GM21529 (cell line): ENCODE measurements around the gene CELSR1.
"Not testable (repeated sequence)": the region's sequence is repeated elsewhere in the genome, so short reads cannot be mapped to it uniquely, and the experiment has no call there.

ENCODE experiments used
- ATAC-seq: cut with Tn5 transposase; IDR thresholded peaks from one replicate; pipeline ENCODE4 v1.9.1; 2021; ENCODE audit not compliant: unreplicated experiment

Gene CELSR1

DNA sequence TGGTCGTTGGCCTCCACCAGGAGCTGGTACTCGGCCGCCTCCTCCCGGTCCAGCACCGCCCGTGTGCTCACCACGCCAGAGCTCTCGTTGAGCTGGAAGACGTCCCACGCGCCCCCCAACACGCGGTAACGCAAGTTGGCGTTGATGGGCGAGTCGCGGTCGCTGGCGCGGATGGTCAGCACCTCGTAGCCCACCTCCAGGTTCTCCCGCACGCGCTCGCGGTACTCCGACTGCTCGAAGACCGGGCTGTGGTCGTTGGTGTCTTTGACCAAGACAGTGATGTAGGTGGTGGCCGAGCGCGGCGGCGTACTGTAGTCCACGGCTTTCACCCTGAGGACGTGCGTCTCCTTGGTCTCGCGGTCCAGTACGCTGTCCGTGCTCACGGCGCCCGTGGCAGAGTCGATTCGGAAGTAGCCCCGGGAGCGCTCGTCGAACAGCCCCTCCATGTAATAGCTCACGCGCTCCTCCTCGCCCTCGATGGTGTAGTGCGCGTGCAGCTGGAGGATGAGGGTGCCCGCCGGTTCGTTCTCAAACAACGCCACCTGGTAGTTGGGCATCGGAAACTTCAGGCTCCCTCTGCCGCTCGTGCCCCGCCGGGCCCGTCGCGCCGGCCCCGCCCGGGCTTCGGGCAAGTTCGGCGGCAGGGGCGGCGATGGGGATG, 1.4 kb downstream of the CELSR1 start:
- no peak for ATAC-seq

DNA sequence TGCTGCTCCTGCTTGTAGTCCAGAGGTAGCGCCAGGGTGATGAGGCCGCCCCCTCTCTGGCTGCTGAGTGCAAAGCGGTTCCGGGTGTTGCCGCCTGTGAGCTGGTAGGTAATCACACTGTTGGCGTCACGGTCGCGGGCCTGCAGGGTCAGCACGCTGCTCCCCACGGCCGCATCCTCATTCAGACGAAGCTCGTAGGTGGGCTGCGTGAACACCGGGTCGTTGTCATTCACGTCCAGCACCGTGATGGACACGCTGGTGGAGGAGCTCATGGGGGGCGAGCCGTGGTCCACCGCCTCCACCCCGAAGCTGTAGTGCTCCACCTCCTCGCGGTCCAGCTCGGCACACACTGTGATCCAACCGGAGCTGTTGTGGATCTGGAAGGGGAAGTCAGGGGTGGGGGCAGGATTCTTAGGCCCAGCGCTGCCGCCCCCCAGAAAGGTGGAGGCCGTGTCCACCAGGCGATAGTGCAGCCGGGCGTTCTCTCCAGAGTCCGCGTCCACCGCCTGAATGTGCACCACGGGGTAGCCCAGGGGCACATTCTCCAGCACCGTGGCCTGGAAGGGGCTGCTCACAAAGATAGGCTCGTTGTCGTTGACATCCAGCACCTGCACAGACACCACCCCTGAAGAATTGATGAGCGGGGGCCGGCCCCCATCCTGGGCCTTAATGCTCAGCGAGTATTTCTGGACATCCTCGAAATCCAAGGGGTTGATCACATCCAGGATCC, 2.4 kb downstream of the CELSR1 start:
- ATAC-seq = no peak

DNA sequence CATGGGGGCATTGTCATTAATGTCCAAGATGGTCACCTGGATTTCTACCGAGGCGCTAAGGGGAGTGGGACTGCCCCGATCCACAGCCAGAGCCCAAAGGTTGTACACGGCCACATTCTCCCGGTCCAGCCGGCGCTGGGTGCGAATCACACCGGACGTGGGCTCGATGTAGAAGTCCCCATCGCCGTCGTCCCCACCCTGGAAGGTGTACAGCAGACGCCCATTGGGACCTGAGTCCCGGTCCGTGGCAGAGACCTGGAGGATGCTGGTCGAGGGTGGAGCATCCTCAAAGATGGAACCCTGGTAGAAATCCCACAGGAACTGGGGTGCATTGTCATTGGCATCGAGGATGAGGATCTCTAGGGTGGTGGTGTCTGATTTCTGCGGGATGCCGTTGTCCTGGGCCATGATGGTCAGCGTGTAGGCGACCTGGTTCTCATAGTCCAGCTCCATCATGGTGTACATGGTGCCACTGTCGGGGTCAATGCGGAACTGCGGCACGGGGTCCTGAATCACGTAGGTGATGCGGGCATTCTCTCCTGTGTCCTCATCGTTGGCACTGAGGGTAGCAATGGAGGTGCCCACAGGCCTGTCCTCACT, 3.1 kb downstream of the CELSR1 start:
- no peak for ATAC-seq

- ATAC-seq = no peak
Observed at GRCh38 chr22:46533070-46533833, 4.2 kb downstream of the CELSR1 start.

- ATAC-seq = no peak
Observed at GRCh38 chr22:46532416-46532815, 5.0 kb downstream of the CELSR1 start.

GRCh38 chr22:46531581-46532175, 5.7 kb downstream of the CELSR1 start:
- no peak for ATAC-seq

- no peak for ATAC-seq
Observed at GRCh38 chr22:46528121-46528610, 9.3 kb downstream of the CELSR1 start.

DNA sequence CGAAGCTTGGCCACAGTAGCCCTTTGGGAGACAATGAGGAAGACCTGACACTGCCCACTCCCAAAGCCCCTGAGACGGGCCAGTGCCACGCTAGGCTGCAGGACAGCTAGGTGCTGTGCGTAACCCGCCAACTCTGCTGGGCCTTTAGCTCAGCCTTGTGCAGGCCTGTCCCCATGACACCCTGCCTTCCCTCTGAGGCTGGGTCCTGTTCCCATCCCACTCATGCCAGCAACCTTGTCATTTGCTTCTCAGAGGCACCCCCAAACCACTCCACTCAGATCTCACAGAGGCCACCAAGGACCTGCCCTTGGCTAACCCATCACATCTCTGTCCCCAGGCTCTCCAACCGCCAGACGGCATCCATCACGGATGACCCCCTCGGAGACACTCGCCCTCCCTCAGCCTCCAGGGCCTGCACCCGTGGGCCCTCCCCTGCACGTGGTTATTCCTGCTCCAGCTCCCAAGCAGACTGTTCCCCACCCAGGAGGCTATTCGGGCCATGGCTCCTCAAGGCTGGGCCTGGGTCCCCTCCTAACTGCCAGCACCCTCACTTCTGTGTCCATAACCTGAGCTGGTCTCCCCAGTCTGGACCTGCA, 11.1 kb downstream of the CELSR1 start:
- no peak for ATAC-seq

DNA sequence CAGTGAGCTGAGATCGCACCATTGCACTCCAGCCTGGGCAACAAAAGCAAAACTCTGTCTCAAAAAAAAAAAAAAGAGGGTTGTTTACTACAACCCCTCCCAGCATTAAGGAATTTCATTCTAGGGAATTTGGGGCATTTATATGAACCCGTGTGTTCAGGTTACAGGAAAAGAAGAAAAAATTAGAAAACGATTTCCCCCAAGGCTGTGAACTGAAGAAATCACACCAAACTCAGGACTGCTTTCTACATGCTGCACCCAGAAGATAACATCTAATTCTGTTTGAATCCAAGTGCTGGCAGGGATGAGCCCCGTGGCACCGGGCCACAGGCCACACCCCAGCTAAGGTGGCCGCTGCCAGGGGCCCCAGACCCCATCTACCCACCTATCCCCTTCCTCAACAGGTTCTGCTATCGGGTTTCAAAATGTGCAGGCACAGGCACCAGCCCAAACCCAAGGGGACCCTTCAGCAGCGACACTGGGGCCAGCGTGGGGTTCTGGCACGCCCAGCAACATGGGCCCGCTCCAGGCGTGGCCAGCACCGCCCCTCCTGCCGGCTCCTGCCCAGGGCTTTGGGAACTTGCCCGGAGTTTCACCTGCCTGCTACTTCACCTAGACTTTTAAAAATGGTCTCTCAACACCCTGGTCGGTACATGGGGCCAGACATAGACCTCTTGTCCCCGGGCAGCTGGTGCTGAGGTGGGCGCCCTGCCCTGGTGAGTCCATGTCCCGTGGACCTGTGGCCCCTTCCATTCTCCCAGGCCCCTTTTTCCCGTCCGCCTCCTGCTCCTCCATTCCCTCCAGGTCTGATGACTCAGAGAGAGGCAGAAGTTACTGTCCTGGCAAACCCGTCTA, 11.8 kb downstream of the CELSR1 start:
- no peak for ATAC-seq

- ATAC-seq = no peak
Observed at GRCh38 chr22:46524203-46524740, 13.1 kb downstream of the CELSR1 start.

DNA sequence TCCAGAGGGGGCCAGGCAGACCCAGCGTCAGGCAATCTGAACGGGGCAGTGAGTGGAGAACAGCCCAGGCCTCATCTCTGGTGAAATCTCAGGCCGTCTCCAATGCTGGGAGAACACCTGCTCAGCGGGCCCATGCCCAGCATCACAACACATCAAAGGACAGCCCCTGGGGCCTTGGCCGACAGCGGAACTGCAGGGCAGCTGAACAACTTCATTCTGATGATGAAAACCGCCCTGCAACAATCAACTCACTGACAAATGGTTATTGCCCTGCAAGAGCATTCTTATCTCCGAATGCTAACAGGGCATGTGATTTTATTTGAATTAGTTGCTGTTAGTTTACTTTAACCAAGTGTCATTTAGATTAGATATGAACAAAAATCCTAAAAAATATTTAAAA, 14.6 kb downstream of the CELSR1 start:
- no peak for ATAC-seq

DNA sequence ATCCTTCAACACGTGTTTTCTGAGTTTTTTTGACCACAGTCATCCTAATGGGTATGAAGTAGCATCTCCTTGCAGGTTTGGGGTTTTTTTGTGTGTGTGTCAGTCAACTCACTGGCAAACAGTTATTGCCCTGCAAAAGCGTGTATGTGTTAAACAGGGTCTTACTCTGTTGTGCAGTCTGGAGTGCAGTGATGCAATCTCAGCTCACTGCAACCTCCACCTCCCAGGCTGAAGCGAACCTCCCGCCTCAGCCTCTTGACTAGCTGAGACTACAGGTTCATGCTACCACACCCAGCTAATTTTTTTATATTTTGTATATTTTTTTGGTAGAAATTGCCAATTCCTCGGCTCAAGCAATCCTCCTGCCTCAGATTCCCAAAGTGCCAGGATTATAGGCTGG, 15.4 kb downstream of the CELSR1 start:
- ATAC-seq = no peak

GRCh38 chr22:46520880-46521279, 16.5 kb downstream of the CELSR1 start:
- ATAC-seq = no peak

GRCh38 chr22:46519377-46519776, 18.0 kb downstream of the CELSR1 start:
- ATAC-seq = no peak

DNA sequence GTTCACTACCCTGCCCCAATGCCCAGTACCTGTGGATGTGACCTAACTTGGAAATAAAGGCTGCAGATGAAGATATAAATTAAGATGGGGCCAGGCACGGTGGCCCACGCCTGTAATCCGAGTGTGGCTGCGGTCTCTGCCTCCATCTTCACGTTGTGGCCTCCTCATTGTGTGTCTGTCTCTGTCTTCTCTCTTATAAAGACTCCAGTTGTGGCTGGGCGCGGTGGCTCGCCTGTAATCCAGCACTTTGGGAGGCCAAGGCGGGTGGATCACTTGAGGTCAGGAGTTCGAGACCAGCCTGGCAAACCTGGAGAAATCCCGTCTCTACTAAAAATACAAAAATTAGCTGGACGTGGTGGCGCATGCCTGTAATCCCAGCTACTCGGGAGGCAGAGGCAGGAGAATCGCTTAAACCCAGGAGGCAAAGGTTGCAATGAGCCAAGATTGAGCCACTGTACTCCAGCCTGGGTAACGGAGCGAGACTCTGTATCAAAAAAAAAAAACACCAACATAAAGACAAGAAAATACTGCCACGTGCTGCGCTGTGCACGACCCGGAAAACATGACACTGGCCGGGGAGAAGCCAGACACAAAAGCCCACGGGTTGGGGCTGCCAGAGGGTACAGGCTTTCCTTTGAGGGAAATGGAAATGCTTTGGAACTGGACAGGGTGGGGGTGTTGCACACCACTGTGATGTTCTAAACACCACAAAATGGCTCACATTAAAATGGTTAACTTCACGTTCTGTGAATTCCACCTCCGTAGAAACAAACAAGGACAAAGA, 18.7 kb downstream of the CELSR1 start:
- ATAC-seq = no peak

GRCh38 chr22:46518038-46518437, 19.4 kb downstream of the CELSR1 start:
- ATAC-seq = no peak

- ATAC-seq = no peak
Observed at GRCh38 chr22:46517255-46517761, 20.1 kb downstream of the CELSR1 start.

DNA sequence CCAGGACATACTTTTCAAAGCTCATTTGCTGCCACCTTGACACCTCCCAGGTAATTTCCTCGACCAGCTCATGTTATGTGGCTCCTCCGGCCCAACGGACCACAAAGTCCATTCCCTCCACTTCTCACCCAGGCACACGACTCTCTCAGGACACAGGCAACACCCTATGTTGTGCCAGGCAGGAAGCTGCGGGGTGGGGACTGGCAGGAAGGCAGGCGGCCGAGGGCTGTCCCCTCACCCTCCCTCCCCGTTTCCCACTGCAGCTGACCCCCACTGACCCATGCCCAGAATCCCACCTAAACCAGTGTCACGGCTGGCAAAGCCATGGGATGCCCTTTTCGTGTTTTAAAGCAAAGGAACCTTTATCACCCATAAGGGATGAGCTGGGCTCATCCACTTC, 20.8 kb downstream of the CELSR1 start:
- ATAC-seq = no peak

GRCh38 chr22:46516112-46516487, 21.3 kb downstream of the CELSR1 start:
- ATAC-seq = not testable (repeated sequence)
